GM19324 (cell line): ENCODE data around the gene GPR152.
"Not testable (repeated sequence)": the region's sequence is repeated elsewhere in the genome, so short reads cannot be mapped to it uniquely, and the experiment has no call there.

Source experiments
- ATAC-seq: cut with Tn5 transposase; IDR thresholded peaks from one replicate; pipeline ENCODE4 v1.9.1; 2021; ENCODE audit warnings: mild to moderate bottlenecking, moderate library complexity; ENCODE audit not compliant: unreplicated experiment, low FRiP score

GPR152 gene

DNA sequence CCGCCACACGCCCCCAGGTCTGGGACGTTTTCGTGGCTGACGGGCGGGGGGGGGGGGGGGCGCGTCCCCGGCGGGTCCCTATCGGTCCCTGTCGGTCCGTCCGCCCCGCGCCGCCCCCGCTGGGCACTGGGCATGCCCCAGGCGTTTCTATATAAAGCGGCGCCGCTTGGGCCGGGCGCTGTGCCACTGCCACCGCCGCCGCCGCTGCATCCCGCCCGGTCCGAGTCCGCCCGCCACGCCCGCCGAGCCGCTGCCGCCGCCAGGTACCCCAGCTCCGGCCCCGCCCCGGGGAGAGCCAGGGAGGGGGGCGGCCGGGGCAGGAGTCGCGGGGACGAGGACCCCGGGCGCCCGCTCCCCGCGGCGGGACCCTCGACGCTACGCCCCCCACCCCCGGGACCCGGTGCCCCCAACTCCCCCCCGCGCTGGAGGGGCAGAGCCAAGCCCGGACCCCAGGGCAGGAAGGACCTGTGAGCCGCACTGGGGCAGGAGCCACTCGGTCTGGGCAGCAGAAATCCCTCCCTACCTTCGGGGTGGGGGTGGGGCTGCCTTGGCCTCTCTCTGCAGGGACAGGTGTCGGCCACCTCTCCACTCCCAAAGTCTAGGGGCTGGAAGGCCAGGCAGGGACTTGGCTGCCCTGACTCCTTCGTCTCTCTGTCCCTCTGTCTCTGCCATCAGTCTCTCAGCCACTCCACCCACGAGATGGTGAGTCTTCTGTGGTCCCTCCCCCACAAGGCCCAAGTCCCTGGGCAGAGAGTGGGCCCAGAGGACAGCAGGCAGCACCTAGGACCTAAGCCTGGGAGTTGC, 36.8 kb downstream of the GPR152 start, which contains the start of gene CARNS1:
TSS of gene CARNS1 (plus strand) at position 178 of the 804 bp plus-strand sequence. CDS start at position 700, 522 bp downstream.
- no peak for ATAC-seq

DNA sequence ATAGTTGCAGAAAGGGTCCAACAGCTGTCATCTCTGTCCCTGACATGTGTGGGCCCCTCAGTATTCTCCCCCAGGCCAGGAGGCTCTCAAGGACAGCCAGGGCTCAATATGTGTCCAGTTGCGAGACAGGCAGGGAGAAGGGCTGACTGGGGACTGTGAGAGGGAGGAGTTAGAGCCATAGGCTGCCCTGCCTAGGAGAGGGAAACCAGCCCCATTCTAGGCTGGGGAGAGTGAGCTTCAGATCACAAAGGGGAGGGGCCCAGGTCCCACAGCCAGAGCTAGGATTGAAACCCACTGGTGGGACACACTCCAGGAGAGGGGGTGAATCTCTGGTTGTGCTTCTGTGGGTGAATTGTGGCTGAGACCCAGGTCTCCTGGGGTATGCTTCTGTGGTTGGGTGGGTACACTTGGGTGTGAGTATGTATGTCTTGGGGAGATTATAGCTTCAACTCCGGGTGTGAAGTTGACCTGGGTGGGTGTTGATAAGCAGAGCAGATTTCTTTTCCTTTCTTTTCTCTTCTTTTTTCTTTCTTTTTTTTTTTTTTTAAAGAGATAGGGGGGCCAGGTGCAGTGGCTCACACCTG, 39.2 kb downstream of the GPR152 start:
- ATAC-seq, result no peak

DNA sequence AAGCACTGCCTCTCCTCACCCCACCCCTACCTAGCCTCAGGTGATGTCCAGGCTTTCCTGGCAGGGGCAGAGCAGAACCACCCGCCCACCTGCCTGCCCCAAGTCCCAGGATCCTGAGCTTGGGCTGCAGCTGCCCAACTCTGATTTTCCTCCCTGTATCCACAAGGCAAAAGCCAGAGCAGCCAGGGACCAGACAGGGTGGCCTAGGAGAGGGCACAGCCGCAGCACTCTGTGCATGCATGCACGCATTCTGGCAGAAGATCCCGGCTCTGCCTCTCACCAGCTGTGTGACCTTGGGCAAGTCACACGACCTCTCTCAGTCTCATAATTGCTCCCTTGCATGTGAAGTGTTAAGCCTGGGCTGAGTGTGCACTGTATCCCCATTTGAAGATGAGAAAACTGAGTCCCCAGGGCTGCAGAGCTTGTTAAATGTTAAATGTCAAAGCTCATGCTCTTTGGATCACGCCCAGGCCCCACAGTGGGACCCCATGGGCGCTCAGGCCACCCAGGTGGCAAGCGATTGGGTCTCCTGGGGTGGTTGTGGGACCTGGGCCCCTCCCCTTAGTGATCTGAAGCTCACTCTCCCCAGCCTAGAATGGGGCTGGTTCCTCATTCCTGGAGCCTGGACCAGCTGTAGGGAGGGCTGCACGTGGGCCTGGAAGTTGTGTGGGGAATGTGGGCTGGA, 39.9 kb downstream of the GPR152 start:
- ATAC-seq, result no peak

DNA sequence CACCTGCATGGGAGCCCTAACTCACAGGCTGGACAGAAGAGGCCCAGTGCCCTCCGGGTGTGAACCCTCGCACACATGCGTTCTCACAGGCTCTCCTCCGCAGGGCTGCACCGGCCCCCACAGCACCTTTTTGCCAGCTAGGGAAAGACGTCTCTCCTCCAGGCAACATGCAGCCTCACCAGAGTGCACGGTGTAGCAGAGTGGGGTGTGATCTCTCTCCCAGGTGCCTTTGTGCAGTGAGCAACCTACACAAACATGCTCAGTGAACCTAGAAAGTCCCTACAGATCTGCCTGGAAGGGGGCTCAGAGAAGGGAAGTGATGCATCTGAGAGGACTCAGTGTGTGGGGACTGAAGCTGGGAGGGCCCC, 40.8 kb downstream of the GPR152 start:
- no peak for ATAC-seq

DNA sequence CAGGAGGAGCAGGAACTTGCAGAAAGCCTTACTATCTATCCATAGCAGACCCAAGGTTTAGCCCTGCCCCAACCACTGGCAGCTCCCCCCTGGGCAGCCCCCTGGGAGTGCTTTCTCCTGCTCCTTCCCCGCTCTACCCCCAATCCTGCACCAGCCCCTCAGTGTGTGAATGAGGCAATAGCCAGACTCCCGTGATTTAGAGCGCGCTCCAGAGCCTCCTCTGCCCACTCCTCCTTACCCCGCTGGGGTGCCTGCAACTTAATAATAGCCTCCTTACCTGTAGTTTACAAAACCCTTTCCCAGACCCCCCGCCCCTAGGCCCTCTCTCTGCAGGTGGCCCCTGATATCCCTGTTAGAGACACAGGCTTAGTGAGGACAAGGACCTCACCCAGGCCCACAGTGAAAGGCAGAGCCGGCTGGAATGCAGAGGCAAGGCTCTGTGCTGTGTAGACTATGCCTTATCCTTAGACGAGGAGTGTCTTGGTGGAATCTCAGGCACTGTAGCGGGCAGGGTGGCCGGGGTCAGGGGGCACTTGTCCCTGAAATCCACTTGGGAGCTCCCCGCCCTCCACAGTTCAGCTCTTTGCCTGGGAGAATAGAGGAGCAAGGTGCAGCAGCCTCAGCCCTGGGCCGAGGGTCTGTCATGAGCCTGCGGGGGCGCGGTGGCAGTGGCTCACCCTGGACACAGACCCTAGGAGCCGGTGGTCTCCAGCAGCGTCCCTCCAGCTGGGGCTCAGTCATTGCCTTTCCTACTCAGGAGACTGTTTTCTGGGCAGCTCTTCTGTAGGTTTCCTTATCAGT, 41.3 kb downstream of the GPR152 start:
- no peak for ATAC-seq

DNA sequence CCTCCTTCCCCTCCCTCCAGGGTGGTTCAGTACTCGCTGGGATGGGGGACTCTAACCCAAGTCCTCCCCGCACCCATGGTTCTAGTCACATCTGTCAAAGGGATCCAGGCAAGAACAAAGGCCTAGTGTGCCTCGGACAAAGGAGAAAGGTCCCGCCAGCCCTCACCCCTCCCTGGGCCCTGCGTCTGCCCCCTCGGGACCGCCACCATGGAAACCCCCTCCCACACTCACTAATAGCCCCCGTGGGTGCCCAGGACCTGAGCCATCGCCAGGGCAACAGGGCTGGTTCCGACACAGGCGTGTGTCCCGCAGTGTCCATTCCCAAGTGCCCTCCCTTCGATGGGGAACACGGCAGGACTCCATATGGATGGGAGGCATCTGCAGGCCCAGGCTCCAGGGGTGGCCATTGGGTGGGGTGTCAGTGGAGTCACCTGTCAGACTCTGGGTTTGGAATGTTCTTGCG, 42.1 kb downstream of the GPR152 start:
- no peak for ATAC-seq

DNA sequence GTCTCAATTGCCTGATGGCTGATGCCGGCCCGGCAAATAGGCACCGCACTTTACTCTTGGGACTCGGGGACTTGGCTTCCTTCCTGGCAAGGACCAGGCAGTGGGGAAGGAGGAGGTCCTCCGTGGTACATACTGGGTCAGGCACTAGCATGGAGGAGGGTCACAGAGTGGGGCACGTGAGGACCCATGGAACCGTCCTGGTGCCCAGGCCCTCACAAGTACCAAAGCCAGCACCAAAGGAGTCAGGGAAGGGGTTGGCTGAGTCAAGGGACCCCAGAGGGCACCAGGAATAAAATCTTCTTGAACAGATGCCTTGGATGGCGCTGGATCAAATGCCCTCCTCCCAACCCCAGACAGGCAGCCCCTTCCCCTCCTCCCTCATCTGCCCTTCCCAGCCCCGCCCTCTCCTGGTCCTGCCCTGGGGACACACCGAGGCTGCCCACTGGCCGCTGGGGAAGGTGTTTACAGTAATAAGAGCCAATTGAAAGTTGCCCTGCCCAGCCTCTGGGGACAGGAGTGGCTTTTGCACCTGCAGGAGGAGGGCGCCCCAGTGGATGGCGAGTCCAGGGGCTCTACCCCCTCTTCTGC, 42.7 kb downstream of the GPR152 start:
- ATAC-seq, result no peak

DNA sequence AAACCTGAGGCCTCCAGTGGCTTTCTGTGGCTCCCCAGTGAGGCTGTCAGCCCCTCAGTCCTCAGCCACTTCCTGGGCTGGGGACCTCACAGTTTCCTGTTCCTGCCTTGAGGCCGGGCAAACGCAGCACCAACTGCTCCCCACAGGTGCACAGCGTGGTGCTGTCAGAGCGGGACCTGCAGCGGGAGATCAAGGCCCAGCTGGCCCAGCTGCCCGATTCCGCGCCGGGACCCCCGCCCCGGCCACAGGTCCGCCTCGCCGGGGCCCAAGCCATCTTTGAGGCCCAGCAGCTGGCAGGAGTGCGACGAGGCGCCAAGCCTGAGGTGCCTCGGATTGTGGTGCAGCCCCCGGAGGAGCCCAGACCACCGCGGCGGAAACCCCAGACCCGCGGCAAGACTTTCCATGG, 43.3 kb downstream of the GPR152 start:
- ATAC-seq, result no peak

DNA sequence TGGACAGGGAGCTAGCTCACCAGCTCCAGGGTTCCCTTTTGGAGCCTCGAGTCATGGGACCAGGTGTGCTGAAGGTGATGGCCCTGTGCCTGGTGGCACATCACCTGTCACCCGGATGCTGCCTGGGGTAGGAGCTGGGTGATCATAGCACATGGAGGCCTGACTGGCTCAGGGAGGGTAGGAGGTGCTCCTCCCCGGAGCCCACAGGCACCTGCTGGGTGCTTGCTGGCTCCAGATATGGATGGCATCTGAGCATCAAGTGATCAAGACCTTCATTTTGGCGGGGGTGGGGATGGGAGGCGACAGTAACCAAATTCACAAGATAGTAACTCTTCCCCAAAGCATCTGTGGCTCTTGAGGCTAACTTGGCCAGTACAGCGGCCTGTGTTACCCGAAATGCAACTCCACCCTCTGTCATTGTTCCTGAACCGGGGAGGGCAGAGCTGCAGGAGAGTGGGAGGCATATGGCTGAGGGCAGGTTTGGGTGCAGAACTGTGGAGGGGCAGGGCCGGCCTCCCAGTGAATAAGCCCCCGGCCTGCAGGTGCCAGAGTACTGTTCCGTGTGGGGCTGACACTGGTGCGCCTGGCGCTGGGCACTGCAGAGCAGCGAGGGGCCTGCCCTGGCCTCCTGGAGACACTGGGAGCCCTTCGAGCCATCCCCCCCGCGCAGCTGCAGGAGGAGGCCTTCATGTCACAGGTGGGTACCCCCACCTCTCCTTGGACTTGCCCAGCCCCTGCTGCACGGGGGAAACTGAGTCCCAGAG, 43.9 kb downstream of the GPR152 start:
- ATAC-seq, result no peak

DNA sequence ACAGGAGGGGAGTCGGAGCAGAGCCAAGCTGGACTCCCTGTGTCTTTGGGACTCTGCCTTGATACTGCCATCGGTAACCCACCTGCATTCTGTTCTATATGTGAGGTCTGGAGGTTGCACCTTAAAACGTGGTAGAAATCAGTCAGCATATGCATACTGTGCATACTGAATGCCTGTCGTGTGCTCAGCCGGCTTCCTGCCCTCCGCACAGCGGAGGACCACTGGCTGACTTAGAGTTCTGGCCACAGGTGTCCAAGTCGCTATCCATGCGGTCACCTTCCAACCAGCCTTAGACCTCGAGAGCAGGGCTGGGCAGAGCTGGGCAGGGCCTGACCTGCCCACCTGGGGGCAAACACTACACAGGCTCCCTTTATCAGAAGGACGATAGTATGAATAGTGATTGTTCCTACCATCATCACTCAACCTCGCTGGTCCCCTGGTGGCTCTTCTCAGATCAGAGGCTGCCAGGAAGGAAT, 44.8 kb downstream of the GPR152 start:
- no peak for ATAC-seq

DNA sequence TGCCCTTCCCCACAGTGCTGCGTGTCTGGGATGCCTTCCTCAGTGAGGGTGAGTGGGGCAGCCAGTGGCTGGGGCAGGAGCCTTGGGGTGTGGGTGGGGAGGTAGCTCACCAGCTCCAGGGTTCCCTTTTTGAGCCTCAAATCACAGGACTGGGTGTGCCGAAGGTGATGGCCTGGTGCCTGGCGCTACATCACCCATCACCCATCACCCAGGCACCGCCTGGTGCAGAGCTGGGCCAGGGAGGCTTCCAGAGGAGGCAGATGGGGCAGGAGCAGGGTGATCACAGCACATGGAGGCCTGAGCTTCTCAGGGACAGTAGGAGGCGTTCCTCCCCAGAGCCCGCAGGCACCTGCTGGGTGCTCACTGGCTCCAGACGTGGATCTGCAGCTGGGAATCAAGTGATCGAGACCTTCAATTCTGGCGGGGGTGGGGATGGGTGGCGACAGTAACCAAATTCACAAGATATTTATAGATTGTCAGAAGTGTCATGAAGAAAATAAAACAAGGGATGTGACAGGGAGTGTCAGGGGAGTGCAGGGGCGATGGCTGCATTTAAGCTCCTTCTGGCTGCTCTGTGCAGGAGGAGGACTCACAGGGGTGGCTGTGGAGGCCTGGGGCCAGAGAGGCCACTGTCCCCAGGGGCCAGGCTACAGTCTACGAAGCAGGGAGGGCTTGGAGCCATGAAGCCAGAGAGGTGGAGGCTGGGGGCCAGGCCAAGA, 45.4 kb downstream of the GPR152 start:
- ATAC-seq, result no peak

DNA sequence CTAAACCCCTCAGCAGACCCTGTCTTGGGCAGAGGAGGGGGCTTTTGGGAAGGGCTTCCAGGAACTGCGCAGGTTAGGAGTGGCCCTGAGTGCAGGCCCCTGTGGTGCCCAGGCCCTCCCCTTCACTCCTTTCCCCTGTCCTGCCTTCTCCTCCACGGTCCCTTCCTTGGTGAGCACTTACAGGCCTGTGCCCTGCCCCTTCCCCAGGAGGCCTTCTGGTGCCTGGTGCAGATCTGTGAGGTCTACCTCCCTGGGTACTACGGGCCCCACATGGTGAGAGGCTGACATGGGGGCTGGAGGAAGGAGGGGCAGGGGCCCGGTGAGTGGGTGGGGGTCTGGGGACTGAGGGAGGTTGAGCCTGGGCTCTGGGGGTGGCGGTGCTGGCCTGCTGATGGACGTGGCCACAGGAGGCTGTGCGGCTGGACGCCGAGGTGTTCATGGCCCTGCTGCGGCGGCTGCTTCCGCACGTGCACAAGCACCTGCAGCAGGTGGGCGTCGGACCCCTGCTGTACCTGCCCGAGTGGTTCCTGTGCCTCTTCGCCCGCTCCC, 46.0 kb downstream of the GPR152 start:
- ATAC-seq, result no peak

DNA sequence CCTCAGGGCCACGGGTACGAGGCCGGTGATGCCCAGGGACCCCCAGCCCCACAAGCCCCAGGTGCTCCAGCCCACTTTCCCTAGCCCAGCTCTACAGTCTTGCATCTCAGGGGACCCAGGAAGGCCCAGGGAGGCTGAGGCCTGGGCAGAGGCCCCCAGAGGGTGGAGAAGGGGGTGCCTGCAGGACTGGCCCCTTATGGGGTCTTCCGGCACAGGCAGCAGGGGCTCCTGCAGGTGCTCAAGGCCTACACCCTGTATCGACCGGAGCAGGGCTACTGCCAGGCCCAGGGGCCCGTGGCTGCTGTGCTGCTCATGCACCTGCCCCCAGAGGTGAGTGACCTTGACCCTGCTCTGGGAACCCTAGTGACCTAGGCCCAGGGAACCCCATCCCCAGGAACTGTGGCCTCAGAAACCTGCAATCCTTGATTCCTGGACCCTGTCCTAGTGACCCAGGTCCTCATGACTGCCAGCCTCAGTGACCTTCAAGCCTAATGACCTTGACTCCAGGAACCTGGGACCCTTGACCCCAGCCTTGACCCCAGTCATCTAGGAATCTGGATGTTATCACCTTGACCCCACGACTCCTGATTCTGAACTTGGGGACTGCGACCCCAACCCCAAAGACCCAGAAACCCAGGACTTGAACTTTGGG, 46.7 kb downstream of the GPR152 start:
- no peak for ATAC-seq

DNA sequence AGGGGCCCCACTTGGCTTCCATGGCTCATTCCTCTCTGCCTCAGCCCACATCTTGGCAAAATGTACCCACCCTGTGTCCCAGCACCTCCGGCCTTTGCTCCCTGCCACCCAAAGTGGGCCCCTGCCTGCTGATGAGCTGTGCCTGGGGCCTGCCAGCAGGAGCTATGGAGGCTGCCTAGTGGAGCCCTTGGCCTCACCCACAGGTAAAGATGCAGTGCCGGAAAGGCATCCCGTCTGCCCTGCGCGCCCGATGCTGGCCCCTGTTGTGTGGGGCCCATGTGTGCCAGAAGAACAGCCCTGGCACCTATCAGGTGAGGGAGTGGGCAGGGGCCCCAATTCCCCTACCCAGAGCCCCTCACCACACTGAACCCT, 47.3 kb downstream of the GPR152 start:
- no peak for ATAC-seq

DNA sequence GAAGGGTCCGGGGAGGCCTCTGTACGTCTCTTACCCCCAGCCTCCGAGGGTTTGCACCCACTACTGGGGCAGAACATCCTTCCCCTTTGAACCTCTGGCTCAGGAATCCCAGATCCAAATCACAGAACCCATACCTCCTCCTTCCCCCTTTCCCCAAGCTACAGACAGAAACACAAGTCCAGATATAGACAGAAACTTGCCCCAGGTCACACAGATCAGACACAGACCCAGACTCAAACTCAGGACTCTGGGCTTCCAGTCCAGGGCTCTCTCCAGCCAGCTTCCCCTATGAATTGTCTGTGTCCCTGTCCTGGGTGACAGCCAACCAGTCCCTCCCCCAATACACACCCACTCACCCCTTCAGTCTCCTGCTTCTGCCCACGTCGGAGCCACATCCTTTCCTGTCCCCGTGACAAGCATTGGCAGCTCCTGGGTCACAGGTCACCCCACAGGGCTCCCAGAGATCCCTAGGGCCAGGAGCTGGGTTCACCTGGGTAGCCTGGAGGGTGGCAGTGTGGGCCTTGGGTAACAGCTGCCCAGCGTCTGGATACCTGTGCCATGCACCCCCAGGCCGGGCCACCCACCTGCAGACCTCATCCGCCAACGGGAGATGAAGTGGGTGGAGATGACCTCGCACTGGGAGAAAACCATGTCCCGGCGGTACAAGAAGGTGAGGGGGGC, 47.9 kb downstream of the GPR152 start:
- ATAC-seq, result no peak

DNA sequence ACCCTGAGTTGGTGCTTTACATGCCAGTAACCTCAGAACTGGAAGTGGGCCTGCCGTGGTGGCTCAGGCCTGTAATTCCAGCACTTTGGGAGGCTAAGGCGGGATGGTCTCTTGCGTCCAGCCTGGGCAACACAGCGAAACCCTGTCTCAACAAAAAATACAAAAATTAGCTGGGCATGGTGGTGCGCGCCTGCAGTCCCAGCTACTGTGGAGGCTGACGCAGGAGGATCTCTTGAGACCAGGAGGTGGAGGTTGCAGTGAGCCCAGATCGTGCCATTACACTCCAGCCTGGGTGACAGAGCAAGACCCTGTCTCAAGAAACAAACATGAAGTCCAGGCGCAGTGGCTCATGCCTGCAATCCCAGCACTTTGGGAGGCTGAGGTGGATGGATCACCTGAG, 49.4 kb downstream of the GPR152 start:
- ATAC-seq, result not testable (repeated sequence)

DNA sequence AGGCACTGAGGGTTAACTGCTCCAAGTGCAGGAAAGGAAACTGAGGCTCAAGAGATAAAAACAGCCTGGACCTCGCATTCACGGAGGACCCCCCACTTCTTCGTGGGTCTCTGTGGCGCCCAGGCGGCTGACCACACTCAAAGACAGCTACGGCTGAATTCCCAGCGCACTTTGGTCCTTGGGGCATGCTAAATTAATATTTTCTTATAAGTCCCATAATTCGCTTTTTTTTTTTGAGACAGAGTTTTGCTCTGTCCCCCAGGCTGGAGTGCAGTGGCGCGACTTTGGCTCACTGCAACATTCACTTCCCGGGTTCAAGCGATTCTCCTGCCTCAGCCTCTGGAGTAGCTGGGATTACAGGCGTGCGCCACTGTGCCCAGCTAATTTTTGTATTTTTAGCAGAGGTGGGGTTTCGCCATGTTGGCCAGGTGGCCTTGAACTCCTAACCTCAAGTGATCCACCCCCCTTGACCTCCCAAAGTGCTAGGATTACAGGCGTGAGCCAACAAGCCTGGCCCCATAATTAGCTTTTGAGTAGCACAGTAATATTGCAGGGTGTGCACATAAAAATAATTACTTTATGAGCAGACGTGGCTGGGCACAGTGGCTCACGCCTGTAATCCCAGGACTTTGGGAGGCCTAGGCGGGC, 50.2 kb downstream of the GPR152 start:
- ATAC-seq, result not testable (repeated sequence)
